ENCODE measurements around the gene ADH4. TPM values are rescaled to one million over a fixed set of nuclear protein-coding genes. Genes with fewer than 3 reads are reported as not detected.

The ADH4 gene
- total and polyA plus RNA-seq, 2 donors (not counting 3 experiments of a cell fraction or from before 2014, with no cell fraction given): not detected

GRCh38 chr4:99157478-99157935 lies 13.4 kb upstream of the ADH4 start:
- ChIA-PET CTCF (no interaction called here), POLR2A (no interaction called here)
- Histone ChIP-seq H3K36me3 (ENCODE audit: control insufficient read depth in 2 of 2, extremely low read depth in 1 of 2, insufficient read depth in 2 of 2, low read length in 2 of 2) (no peaks in the 10 kb centered on the region), H3K79me2 (ENCODE audit: control insufficient read depth, insufficient read depth, low read length) (no peaks in the 10 kb centered on the region), H3K4me3 (replicated peaks in 1 of 3; ENCODE audit: insufficient read depth in 1 of 3, low read depth in 1 of 3, low read length in 3 of 3) (no peak overlapping the region), H2AFZ (ENCODE audit: low read depth, low read length) (no peak overlapping the region), H4K20me1 (replicated peaks; ENCODE audit: control insufficient read depth, extremely low read depth, insufficient read depth, low read length) (no peaks in the 10 kb centered on the region), H3K27ac (ENCODE audit: insufficient read depth, low read depth, low read length) (no peak overlapping the region), H3K9ac (replicated peaks; ENCODE audit: extremely low read depth, insufficient read depth, low read length) (no peak overlapping the region), H3K9me1 (replicated peaks; ENCODE audit: control insufficient read depth, extremely low read depth, insufficient read depth, low read length) (no peaks in the 10 kb centered on the region), H3K4me1 (ENCODE audit: control insufficient read depth, extremely low read depth, insufficient read depth, low read length) (no peaks in the 10 kb centered on the region), H3K4me2 (ENCODE audit: insufficient read depth, low read length) (no peak overlapping the region), H3K27me3 (ENCODE audit: control insufficient read depth in 2 of 2, insufficient read depth in 2 of 2, low read length in 2 of 2) (no peaks in the 10 kb centered on the region), H3K9me3 (replicated peaks; ENCODE audit: control insufficient read depth, insufficient read depth, low read length) (no peaks in the 10 kb centered on the region)
- TF ChIP-seq JUN (IDR thresholded peaks at IDR 0.05; ENCODE audit: borderline replicate concordance, insufficient read depth, insufficient read length, low read depth) (no peak), FOS (IDR thresholded peaks at IDR 0.05; ENCODE audit: borderline replicate concordance, insufficient read depth, low read length) (no peak), CTCF (IDR thresholded peaks at IDR 0.05; ENCODE audit: extremely low read depth in 1 of 2, insufficient read depth in 1 of 2, low read depth in 1 of 2, low read length in 2 of 2) (no peak), POLR2AphosphoS5 (IDR thresholded peaks at IDR 0.05; ENCODE audit: insufficient read depth, low read depth, low read length) (no peak)
- intact Hi-C loops (cut with micrococcal nuclease): no loop called here
- no peak for FAIRE-seq
- DNase-seq (ENCODE audit: low read depth, low spot score): no peak
- dilution Hi-C loops (cut with MboI; ENCODE audit: extremely low pct_ligation_motif_present, low sequenced_read_pairs): no loop called here
- BruUV-seq (replicated peaks): no TSS peak

GRCh38 chr4:99156992-99157391 lies 12.9 kb upstream of the ADH4 start:
- BruUV-seq (replicated peaks): no TSS peak
- no peaks in the 10 kb centered on the region for H3K79me2 ChIP-seq (ENCODE audit: control insufficient read depth, insufficient read depth, low read length)
- no peak overlapping the region for H3K27ac ChIP-seq (ENCODE audit: insufficient read depth, low read depth, low read length)
- H3K9me3 ChIP-seq (replicated peaks; ENCODE audit: control insufficient read depth, insufficient read depth, low read length): no peaks in the 10 kb centered on the region
- no peaks in the 10 kb centered on the region for H3K36me3 ChIP-seq (ENCODE audit: control insufficient read depth in 2 of 2, extremely low read depth in 1 of 2, insufficient read depth in 2 of 2, low read length in 2 of 2)
- no peak overlapping the region for H3K4me2 ChIP-seq (ENCODE audit: insufficient read depth, low read length)
- TF ChIP-seq POLR2AphosphoS5 (IDR thresholded peaks at IDR 0.05; ENCODE audit: insufficient read depth, low read depth, low read length) (no peak), MYC (IDR thresholded peaks at IDR 0.05; ENCODE audit: low read depth, low read length) (no peak), FOS (IDR thresholded peaks at IDR 0.05; ENCODE audit: borderline replicate concordance, insufficient read depth, low read length) (no peak), GATA2 (IDR thresholded peaks at IDR 0.05; ENCODE audit: insufficient read depth, insufficient read length, low read depth, low read length) (no peak), MAX (IDR thresholded peaks at IDR 0.05; ENCODE audit: insufficient read depth, insufficient read length) (no peak), JUN (IDR thresholded peaks at IDR 0.05; ENCODE audit: borderline replicate concordance, insufficient read depth, insufficient read length, low read depth) (no peak)
- no peaks in the 10 kb centered on the region for H3K27me3 ChIP-seq (ENCODE audit: control insufficient read depth in 2 of 2, insufficient read depth in 2 of 2, low read length in 2 of 2)
- H2AFZ ChIP-seq (ENCODE audit: low read depth, low read length): no peak overlapping the region
- ChIA-PET CTCF (no interaction called here), POLR2A (no interaction called here)
- H3K4me3 ChIP-seq (replicated peaks in 1 of 3; ENCODE audit: insufficient read depth in 1 of 3, low read depth in 1 of 3, low read length in 3 of 3): no peak overlapping the region
- dilution Hi-C loops (cut with MboI; ENCODE audit: extremely low pct_ligation_motif_present, low sequenced_read_pairs): no loop called here
- FAIRE-seq: no peak
- no peak overlapping the region for H3K9ac ChIP-seq (replicated peaks; ENCODE audit: extremely low read depth, insufficient read depth, low read length)
- intact Hi-C loops (cut with micrococcal nuclease): no loop called here
- H3K9me1 ChIP-seq (replicated peaks; ENCODE audit: control insufficient read depth, extremely low read depth, insufficient read depth, low read length): no peaks in the 10 kb centered on the region
- no peaks in the 10 kb centered on the region for H4K20me1 ChIP-seq (replicated peaks; ENCODE audit: control insufficient read depth, extremely low read depth, insufficient read depth, low read length)
- no peaks in the 10 kb centered on the region for H3K4me1 ChIP-seq (ENCODE audit: control insufficient read depth, extremely low read depth, insufficient read depth, low read length)
- DNase-seq (ENCODE audit: low read depth, low spot score): no peak
